GM18873 (cell line): Measurements from ENCODE around the gene GARS1.

Experiments
- ATAC-seq: cut with Tn5 transposase; IDR thresholded peaks from one replicate; pipeline ENCODE4 v1.9.1; 2021; ENCODE audit warnings: mild to moderate bottlenecking, moderate library complexity, moderate number of reproducible peaks; ENCODE audit not compliant: unreplicated experiment, low FRiP score

The GARS1 gene

DNA sequence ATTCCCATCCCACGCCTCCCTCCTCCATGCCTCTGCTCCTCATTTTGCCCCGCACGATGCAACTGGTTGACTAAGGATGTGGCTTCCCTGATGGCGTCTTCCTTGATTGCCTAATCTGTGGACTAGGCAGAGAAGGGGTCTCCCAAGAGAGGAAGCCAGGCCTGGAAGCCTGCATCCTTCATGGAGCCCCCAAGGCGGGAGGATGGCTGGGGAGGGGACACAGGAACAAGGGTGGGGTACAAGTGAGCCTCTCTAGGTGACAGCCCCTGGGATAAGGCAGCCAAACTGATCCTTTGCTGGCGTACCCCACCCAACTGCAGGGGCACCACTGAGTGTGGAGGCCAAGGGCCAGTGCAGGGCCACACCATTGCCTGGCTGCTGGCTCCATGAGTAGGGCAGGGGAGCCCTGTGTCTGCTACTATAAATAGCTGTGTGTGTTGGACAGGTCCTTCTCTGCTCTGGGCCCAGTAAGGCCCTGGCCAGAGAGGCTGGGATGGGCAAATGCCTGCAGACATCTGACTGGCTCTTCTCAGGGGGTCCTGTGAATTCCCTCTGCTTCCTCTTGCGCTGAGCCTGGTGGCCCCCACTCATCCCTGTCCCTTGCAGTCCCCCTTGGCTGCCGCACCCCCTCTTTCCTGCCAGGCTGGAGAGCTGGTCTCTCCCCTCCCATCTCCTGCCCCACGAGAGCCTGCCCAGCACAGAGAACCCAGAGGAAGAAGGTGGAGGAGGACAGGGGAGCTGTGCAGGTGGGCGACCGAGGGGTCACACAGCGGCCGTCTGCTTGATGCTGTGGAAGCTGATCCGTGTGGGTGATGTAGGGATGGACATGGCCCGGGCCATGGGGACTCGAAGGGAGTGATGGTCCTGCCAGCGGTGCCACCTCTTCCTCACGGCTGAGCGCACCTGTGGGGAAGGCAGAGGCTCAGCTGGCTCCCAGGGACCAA is 58.3 kb downstream of the GARS1 start:
- no peak for ATAC-seq

- no peak for ATAC-seq
Observed at GRCh38 chr7:30654296-30655090, 59.8 kb downstream of the GARS1 start.

GRCh38 chr7:30655096-30655970 is 60.7 kb downstream of the GARS1 start:
- ATAC-seq, result no peak

DNA sequence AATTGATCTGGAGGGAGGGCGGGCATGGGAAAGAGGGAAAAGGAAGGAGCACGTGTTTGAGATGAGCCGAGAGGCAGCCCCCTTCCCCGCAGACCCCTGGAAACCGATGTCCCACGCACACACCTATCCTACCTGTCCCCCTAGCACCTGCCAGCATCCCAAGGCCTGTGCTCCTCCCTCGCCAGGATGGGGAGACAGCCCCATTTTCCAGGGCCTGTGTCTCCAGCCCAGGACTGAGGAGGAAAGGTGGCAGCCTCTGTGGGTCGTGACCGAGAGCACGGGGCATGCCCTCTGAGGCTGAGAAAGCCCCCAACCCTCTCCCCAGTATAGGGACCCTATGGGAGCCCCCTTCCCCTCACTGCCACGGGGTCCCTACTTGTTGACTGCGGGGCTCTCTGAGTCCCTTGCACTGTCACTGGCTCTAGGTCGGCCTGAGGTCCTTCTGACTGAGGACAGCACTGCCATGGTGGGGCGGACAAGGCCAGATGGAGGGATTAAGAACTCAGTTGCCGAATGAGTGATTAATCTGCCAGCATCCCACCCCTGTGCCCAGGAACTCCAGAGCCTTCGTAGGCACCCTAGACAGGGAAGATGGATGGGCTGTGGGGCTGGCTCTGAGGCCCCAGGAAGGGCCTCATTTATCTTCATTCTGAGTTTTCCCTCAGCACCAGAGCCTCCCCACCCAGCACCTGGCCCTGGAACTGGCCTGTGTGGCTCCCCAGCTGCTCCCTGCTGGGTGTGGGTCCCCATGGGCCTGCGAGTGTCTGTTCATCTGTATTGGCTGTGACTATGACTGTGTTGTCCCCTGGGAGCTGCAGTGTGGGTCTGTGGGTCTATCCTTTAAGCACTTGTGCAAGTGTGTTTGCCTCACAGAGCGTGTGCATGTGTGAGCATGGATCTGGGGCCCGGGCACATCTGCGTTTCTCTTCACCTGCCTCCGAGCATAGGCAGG is 61.6 kb downstream of the GARS1 start:
- ATAC-seq, result no peak

DNA sequence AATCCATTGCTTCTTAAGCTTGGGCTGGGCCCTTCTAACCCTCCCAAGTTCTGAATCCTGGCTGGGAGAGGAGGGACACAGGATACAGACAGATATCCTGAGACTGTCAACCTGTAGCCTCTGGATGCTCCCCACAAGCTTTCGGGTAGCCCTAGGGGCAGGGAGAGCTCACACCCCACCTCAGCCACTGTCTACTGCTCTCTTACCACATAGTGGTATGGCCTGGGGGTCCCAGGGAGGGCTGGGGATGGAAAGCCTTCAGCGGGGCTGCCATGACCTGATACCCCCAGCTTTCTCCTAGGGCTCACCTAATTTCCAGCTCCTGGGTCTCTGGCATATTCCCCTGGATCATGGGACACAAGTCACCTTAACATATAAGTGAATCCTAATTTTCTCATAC is 62.5 kb downstream of the GARS1 start:
- no peak for ATAC-seq

DNA sequence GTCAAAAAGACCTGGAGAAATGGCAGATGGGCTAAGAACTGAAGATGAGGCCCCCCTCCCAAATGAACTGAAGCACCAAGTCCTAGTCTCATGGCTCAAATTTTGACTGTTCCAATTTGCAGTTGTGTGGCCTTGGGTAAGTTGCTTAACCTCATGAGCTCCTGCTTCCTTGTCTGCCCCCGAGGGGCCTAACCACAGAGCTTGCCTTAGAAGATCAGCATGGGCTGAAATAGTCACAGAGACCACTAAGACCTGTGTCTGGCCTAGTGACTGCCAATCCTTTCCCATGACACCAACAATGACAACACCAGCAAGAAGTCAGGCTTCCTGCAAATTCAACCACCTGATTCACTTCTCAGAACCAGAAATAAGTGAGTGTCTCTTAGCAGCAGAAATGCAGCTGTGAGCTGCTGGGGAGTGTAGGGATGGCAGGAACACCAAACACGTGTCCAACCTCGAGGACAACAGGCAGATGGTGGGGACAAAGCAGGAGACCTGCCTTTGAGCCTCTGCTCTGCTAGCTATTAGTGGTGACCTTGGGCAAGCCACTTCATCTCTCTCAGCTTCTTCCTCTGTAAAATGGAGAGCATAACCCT is 63.9 kb downstream of the GARS1 start:
- ATAC-seq, result no peak

GRCh38 chr7:30659312-30659711 is 64.6 kb downstream of the GARS1 start:
- ATAC-seq, result no peak

- no peak for ATAC-seq
Observed at GRCh38 chr7:30660331-30661255, 65.9 kb downstream of the GARS1 start.

- no peak for ATAC-seq
Observed at GRCh38 chr7:30661926-30662325, 67.2 kb downstream of the GARS1 start.

DNA sequence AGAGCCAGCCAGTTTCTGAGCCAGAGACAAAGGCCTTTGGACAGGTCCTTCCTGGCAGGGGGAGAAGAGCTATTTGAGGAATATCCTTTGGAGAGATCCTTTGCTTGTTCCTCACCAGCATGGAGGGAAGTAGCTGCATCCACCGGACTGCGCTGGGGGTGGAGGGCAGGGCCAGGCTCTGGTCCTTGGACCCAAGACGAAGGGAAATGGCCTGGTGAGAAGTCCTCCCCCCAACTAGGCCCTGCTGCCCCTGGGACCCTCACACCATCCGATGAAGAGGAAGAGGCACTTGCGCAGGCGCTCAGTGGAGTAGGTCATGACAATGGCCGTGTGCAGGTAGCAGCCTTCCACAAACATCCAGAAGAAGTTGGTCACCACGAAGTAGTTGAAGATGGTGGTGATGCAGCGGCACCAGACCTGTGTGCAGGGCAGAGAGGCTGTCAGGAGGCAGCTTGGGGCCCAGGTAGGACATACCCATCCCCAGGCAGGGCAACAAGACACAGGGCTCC is 67.8 kb downstream of the GARS1 start:
- ATAC-seq, result no peak

DNA sequence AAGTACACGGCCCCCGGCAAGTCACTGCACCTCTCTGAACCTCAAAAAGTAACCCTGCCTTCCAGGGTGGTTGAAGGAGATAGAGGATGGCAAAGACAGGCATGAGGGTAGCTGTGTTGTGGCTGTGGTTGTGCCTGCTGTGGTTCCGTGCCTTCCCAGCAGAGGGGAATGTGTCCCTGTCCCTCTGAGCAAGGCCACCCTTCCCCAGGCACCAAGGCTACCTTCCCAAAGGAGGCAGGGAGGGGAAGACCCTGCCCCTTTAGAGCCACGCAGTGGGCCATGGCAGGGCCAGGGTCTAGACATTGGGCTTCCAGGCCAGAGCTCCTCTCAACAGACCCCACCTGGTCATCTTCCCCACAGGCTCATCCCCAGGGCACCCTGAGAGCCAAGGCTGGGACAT is 68.7 kb downstream of the GARS1 start:
- ATAC-seq, result no peak

DNA sequence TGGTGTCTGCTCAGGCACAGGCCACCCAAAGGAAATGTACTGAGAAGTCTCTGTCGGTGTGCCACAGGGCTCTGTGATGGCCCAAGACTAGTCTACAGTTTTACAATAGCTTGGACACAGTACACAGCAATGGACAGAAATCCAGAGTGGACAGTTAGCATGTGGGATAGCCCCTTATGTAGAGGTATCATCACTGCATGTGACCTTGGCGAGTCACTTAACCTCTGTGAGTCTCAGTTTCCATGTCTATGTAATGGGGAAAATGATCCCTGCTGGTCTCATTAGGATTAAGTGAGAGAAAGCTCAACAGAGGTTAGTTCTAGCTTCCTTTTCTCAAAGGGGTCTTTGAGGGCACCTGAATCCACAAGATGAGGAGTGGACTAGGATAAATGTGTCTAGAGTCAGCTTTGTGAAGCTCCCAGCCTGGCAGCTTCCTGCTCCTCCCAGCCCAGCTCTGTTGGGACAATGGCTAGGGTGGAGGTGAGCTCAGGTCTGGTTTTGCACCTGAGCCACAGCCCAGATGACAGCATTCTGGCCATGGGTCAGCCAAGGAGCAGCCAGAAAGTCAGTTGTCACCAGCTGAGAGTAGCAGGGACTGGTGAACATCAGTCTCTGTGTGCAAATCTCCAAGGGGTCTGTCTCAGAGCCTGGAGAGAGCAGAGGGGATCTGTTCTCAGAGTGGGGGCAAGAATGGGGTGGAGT is 69.7 kb downstream of the GARS1 start:
- ATAC-seq, result no peak

GRCh38 chr7:30665043-30665442 is 70.4 kb downstream of the GARS1 start:
- ATAC-seq, result no peak

DNA sequence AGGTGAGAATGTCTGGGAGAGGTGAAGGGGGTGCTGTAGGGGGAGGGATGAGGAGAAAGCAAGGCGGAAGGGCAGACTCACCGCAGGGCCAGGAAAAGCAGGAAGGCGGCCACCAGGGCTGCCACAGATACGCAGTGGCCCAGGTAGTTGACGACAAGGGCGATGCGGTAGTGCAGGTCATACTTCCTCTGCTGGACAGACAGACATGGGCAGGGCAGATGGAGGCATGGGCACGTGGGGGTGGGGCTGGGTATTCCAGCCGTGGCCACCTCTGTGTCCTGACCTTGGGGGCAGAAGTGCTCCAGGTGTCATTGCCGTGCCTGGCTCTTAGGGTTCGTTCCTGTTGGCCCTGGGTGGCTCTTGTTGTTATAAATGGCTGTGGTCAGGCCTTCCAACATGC is 70.8 kb downstream of the GARS1 start:
- ATAC-seq, result no peak

DNA sequence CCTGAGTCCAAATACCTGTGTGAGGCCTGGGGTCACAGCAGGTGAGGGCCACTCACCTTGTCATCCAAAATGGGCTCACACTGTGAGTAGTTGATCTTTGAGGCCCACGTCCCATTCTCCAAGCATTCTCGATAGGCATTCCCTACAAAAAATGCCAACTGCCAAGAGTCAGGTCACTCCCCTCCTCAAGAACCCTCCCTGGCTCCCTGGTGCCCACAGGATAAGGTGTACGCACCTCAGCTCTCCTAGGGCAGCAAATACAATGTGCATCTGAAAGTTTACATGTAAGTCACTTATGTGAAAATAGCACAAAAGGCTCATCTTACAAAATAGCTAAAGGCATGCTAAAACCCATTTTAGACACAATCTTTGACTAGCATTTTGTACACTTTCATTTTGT is 72.5 kb downstream of the GARS1 start:
- no peak for ATAC-seq

DNA sequence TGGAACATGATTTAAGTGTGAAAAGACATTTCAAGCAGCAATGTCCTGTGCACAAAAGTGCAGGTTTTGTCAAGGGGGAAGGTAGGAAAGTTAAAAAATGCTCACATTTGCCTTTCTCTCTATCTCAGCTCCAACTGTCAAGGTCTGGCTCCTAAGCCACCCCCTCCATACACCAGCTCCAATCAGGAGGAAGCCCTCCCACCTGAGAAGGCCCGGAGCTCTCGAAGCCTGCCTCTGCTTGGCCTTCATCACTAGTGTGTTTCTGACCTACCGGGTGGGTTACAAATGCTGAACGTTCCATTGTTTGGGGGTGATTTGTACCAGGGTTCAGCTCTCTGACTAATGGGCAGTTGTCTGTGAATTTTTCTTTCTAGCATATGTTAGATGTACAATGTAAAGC is 73.4 kb downstream of the GARS1 start:
- ATAC-seq, result no peak

DNA sequence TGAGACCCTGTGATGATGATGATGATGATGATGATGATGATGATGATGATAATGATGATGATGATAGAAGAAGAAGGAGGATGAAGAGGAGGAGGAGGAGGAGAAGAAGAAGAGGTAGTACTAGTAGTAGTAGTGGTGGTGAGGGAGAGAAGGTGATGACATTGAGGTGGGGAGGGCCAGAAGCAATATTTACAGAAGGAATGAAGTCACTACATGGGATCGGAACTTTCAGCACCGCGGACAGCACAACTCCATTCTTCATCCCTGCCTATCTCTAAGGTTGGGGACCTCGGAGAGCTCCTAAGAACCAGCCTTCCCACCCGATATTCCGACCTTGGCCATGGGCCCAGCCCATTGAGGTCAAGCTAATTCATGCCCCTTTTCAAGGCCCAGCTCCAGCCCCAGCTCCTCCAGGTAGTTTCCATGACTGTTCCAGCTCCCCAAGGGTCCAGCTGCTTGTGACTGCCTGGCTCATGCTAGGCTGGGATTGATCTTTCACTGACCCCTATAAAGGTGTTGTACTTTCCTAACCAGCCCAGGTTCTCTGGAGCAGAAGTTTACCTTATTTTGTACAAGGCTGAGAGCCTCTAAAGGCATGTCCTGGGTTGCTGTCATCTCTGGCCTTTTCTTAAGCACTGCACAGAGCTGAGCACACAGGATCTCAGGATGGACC is 77.3 kb downstream of the GARS1 start:
- ATAC-seq, result no peak
